Gastroesophageal sphincter (tissue), 3 donors: ENCODE measurements around the gene NFASC.

ENCODE experiments used
- POLR2AphosphoS5 ChIP-seq: sonication (generic); formaldehyde crosslinking; IDR thresholded peaks from one replicate; pipeline ENCODE4 v1.6.1; 2017; ENCODE audit warnings: antibody characterized with exemption
- TF ChIP-seq, protein P1 (sequence below), 4 experiments: fragments of 200-600 bp in 2 of 4; fragments of 450-650 bp in 2 of 4; sonication (generic) in 1 of 4; IDR thresholded peaks; one replicate each; pipeline ENCODE4 v1.5.1; 2017 to 2019; ENCODE audit warnings: antibody characterized with exemption in 4 of 4, mild to moderate bottlenecking in 2 of 4, moderate library complexity in 2 of 4

DNA sequence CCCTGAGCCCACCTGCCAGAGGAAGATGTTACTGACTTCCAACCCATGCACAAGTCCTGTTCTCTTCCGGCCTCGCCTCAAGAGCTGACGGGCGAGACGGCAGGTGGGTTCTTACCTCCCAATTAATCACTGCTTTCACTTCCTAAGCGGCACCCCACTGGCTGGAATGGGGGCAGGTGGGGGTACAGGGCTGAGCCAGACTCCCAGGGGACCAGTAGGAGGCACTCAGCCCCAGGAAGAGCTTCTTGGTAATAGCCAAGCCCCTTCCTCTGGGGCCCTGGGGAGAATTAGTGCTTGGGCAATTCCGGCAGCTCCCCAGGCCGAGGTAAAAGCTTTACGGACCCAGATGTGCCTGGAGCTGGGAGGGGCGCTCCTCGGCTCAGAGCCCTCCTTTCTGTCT lies 182.0 kb downstream of the NFASC start:
- TF ChIP-seq, protein P1, sequence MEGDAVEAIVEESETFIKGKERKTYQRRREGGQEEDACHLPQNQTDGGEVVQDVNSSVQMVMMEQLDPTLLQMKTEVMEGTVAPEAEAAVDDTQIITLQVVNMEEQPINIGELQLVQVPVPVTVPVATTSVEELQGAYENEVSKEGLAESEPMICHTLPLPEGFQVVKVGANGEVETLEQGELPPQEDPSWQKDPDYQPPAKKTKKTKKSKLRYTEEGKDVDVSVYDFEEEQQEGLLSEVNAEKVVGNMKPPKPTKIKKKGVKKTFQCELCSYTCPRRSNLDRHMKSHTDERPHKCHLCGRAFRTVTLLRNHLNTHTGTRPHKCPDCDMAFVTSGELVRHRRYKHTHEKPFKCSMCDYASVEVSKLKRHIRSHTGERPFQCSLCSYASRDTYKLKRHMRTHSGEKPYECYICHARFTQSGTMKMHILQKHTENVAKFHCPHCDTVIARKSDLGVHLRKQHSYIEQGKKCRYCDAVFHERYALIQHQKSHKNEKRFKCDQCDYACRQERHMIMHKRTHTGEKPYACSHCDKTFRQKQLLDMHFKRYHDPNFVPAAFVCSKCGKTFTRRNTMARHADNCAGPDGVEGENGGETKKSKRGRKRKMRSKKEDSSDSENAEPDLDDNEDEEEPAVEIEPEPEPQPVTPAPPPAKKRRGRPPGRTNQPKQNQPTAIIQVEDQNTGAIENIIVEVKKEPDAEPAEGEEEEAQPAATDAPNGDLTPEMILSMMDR (IDR thresholded peaks at IDR 0.05) = no peak
- TF ChIP-seq POLR2AphosphoS5 = no peak
